Cardiac septum (tissue), 1 donor: ENCODE results near the gene ARFIP2. TPM values are rescaled to one million over a fixed set of nuclear protein-coding genes. Genes with fewer than 3 reads are reported as not detected.

Experiments
- DNase-seq: peaks from one replicate; pipeline ENCODE4 v3.0.0-alpha.2; 2020; ENCODE audit warnings: low spot score
- intact Hi-C: fragments of 100-400 bp; cut with DNase I; formaldehyde crosslinking; loops from one replicate; pipeline ENCODE4 v1.14.0; 2022
- total RNA-seq: library from RNA; stranded (reverse); fragmentation: NEBNext Ultra II Directional; extraction: Animal tissue kit (Norgen Biotek cat#: 25700); gene quantifications from one replicate; pipeline ENCODE4 v1.2.1, GENCODE V29; 2021
- donor health status: DM: no; HTN: no; CAD: no.

The ARFIP2 gene
- total RNA-seq, 1 donor from 2014 or later, result 20.1 TPM

DNA sequence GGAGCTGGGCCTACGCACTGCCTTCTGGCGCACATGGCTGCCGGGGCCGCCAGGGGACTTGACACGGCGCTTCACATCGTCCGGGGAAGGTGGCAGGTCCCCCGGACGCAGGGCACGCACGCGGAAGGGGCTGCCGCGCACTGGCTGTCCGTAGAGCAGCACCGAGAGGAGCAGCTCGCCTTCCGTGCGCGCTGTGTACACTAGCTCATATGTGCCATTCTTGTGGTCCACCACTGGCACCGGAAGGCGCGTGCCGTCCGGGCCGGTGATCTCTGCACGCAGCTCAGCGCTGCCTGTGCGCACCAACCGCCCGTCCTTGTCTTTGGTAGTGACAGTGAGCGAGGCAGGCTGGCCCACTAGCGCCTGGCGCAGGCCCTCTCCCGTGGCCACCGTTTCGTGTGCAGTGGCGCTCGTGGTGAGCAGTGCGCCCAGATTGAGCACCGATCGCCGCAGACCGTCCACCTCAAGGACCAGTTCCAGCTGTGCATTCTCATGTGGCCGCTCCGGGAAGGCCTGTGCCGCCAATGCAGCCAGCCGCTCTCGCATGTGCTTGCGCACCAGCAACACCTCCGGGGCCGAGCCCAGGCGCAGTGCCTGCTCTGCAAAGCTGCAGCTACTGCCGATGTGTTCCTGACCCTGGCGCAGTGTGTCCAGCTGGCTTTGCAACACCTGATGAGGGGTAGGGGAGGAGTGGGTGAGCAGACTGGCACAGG is 24.6 kb downstream of the ARFIP2 start:
- intact Hi-C loops, result no loop called here
- no peak for DNase-seq

DNA sequence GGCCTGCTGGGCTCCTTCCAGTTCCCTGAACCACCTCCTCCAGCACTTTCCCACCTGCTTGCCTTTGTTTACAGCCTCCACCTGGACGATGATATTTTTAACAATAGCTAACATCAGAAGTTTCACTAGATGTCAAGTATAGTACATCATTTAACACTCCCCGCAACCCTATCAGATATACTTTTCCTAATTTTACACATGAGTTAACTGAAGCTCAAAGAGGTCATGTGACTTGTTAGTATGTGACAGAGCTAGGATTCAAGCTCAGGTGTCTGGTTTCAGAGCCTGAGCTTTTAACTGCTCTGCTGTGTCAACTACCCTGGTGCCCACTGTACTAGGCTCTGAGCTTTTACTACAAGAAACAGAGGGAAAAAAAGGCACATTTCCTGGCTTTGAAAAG is 26.1 kb downstream of the ARFIP2 start:
- no peak for DNase-seq
- intact Hi-C loops, result no loop called here

- intact Hi-C loops, result no loop called here
- DNase-seq, result no peak
Measured at GRCh38 chr11:6453152-6453551, 28.0 kb downstream of the ARFIP2 start.

- intact Hi-C loops, result no loop called here
- no peak for DNase-seq
Measured at GRCh38 chr11:6452219-6452618, 28.9 kb downstream of the ARFIP2 start.

DNA sequence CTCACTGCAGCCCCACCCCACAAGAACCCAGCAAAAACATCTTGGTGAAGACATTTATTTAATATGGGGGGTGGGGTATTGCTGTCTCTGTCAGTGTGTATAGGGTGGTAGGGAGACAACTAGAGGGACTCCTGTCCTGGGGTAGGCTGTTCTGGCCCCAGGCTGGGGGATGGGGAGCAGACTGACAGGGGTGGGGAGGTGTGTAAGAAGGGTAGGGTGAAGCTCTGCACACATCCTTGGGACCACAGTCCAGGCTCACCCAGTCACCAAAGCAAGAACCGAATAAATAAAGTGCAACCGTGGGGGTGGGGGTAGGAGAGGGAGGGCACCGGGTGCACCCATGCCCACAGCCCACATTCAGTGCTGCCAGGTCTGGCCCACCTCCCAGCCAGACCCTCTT is 32.6 kb downstream of the ARFIP2 start:
- DNase-seq, result no peak
- intact Hi-C loops, result no loop called here

GRCh38 chr11:6443269-6444003 is 37.7 kb downstream of the ARFIP2 start:
- intact Hi-C loops, result loop anchor here (2.0 kb wide), 1 partner anchor 65 kb away; no protein-coding TSS in a partner anchor
- no peak for DNase-seq

DNA sequence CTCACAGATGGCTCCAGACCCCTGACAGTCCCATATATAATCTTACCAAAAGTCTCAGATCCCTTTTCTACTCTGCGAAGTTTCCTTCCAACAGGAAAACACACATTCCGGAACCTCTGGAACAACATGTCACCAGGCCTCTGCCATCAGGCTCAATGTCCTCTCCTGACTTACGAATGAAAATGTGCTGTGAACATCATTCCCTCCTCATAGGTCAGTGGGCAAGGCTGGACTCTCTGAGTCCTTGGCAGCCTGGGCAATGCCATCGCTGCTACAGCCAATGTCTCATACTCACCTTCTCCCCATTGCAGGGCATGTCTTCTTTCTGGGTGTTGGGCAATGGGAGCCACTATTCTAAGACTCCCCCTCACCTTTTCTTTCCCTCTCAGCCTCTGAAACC is 38.7 kb downstream of the ARFIP2 start:
- intact Hi-C loops, result loop anchor here (2.0 kb wide), 1 partner anchor 64 kb away; no protein-coding TSS in a partner anchor
- no peak for DNase-seq

- DNase-seq, result no peak
- intact Hi-C loops, result no loop called here
Measured at GRCh38 chr11:6440906-6441358, 40.2 kb downstream of the ARFIP2 start, which contains the start of gene HPX. HPX (minus strand) TSS chr11:6440987; CDS start chr11:6440963, 24 bp downstream.

DNA sequence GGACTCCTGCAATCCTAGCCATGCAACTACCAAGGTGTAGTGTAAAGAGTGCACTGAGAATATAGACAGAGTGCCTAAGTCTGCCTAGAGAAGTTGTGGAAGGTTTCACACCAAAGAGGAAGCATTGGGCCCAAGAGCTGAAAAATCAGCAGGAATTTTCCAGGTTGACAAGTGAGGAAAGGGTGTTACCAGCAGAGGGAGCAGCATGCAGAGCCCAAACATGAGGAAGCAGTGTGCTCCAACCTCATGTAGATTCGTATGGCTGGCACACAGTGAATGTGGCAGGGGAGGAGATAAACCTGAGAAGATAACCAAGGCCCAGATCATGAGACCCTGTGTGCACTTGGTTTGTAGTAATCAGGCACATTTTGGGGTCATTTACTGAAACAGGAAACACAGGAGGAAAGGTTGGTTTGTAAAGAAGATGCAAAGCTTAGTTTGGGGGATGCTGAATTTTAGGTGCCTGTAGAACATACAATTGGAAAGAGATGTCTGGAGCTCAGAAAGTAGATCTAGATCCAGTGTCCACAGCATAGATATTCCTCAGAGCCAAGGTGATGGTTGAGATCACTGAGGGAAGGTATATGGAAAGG is 42.1 kb downstream of the ARFIP2 start:
- intact Hi-C loops, result no loop called here
- no peak for DNase-seq

GRCh38 chr11:6437993-6438392 is 43.1 kb downstream of the ARFIP2 start:
- no peak for DNase-seq
- intact Hi-C loops, result no loop called here

DNA sequence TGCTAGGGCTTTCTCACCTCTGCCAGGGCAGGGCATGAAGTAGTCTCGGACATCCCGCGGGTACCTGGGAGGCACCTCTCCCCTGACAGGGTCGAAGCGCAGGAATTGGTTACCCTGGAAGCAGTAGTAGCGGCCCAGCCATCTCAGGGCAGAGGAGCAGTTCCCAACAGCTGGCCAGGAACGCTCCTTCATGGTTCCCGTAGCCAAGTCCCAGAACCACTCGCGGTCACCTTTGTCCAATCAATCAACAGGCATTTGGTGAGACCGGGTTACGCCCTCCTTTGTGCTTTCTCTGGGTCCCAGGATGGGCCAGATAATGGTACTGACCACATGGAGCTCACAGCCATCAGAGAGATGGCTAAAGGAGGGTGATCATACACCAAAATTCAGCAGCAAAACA is 43.7 kb downstream of the ARFIP2 start:
- no peak for DNase-seq
- intact Hi-C loops, result no loop called here

- DNase-seq, result no peak
Measured at GRCh38 chr11:6433998-6434660, 47.0 kb downstream of the ARFIP2 start.

DNA sequence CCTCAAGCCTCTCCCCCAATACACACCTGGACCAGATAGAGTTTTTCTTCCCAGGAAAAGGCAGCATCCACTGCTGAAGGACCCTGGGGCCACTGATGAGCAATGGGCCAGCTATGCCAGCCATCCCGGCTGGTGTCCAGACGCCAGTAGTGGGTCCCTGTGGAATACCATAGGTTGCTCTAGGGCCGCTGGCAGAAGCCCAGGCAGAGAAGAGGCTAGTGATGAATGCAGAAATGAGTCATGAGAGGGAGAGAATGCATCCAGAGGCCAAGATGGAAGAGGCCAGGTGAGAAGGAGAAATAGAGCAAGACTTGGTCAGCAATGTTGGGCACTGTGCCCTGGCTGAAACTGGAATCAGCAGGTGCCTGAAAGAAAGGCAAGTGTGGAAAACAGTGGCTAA is 49.3 kb downstream of the ARFIP2 start:
- intact Hi-C loops, result no loop called here
- no peak for DNase-seq

More at GRCh38 chr11:6433998-6434660, 47.0 kb downstream of the ARFIP2 start:
- intact Hi-C loops, result no loop called here

GRCh38 chr11:6427516-6427915 is 53.6 kb downstream of the ARFIP2 start:
- no peak for DNase-seq
- intact Hi-C loops, result no loop called here

Other genes with a start within 250 kb of the ARFIP2 start
- gene FHIP1B, start 246.7 kb downstream of the ARFIP2 start, total RNA-seq, result 19.7 TPM
- gene CNGA4, start 242.2 kb downstream of the ARFIP2 start, total RNA-seq, result not detected
- not detected for gene CCKBR, start 221.5 kb downstream of the ARFIP2 start, total RNA-seq
- gene CAVIN3, start 160.8 kb downstream of the ARFIP2 start, total RNA-seq, result 77.6 TPM
- gene SMPD1, start 90.9 kb downstream of the ARFIP2 start, total RNA-seq, result 57.8 TPM
- gene APBB1, start 62.2 kb downstream of the ARFIP2 start, total RNA-seq, result 72.0 TPM
- 0.27 TPM for gene HPX, start 40.3 kb downstream of the ARFIP2 start, total RNA-seq
- 11.7 TPM for gene TRIM3, start 7.4 kb downstream of the ARFIP2 start, total RNA-seq
- 21.7 TPM for gene TIMM10B, start 170 bp upstream of the ARFIP2 start, total RNA-seq
- gene DNHD1, start 15.9 kb upstream of the ARFIP2 start, total RNA-seq, result 8.2 TPM
- gene RRP8, start 122.3 kb upstream of the ARFIP2 start, total RNA-seq, result 21.3 TPM
- 229 TPM for gene ILK, start 122.4 kb upstream of the ARFIP2 start, total RNA-seq
- gene TAF10, start 130.9 kb upstream of the ARFIP2 start, total RNA-seq, result 126 TPM
- gene TPP1, start 138.1 kb upstream of the ARFIP2 start, total RNA-seq, result 72.0 TPM
- 9.2 TPM for gene DCHS1, start 174.5 kb upstream of the ARFIP2 start, total RNA-seq
- gene MRPL17, start 202.0 kb upstream of the ARFIP2 start, total RNA-seq, result 39.5 TPM